ENCODE measurements around the gene SEMA3A. TPM values are rescaled to one million over a fixed set of nuclear protein-coding genes. Genes with fewer than 3 reads are reported as not detected.
A peak's percentile ranks its signal among the peaks of the same experiment; 100 is the strongest.

Gene SEMA3A
- total RNA-seq, 1 experiment from 2014 or later = 10.2 TPM

DNA sequence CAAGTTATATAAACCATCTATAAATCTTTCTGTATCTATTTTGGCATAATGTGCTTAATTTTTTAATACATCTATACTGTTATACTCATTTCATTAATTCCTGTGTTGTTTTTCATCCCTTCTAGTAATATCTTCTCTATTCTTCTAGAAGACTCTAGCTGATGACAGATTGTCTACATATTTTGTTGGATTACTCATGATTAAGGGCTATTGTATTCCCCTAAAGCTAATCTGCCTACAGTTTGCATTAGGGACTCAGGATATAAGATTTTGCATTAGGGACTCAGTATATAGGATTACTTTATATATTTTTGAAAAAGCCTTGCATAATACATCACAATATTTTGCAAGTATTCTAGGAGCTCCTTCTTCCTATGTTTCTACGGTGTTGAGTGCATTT lies 8.3 kb upstream of the SEMA3A start:
- in situ Hi-C loops (cut with HindIII; ENCODE audit: low pct_unique_long_range_greater_than_20kb, low sequenced_read_pairs) = no loop called here
- no peak for DNase-seq (ENCODE audit: low read depth)

DNA sequence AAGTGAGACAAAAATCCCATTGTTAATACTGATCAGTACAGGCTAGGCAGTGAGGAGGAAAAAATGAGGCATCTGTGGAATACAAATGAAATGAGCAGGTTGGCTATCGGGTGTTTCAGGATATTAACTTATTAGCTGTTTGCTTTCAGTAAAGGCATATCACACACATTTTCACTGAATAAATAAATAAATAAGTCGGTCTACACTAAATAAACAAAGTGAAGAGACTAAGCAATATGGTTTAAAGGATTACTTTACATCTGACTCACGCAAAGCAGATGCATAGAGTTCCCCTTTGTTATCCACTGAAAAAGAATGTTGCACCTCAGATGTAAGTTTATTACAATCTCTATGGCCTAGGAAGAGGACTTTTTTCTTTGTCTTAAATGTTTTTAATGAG lies 6.3 kb upstream of the SEMA3A start:
- in situ Hi-C loops (cut with HindIII; ENCODE audit: low pct_unique_long_range_greater_than_20kb, low sequenced_read_pairs) = no loop called here
- DNase-seq (ENCODE audit: low read depth) = no peak

DNA sequence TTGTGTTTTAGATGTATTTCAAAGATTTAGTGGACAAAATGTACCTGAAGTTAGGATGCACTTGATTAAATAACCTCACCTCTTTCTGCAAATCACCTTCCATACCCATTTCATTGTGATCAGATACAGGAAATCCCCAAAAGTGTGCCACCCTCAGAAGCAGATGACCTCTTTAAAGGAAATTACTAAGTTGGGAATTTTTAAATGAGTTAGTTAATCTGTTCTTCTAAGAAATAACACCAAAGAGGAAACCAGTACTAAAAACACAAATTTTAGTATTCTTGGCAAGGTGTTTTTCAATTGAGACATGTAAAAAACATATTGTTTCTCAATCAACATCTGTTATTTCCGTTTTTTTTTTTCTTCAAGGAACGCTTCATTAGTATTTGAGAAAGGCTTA lies 4.6 kb upstream of the SEMA3A start:
- DNase-seq (ENCODE audit: low read depth) = no peak
- in situ Hi-C loops (cut with HindIII; ENCODE audit: low pct_unique_long_range_greater_than_20kb, low sequenced_read_pairs) = no loop called here

DNA sequence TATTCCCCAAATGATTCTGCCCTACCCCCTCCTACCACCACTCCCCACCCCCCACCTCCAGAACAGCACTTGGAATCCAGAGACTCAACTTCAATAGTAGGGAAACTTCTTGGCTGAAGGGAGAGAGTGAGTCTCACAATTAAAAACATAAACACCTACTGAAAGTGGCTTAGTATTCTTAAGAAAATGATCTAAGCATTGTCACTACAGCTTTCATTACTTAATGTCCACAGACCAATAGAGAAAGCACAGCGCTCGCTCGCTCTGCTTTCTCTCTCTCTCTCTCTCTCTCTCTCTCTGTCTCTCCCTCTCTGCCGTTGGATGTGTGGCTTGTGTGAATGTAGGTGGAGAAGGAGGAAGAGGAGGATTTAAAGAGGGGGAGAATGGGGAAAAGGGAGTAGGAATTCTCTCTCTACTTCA lies 1.5 kb upstream of the SEMA3A start:
- in situ Hi-C loops (cut with HindIII; ENCODE audit: low pct_unique_long_range_greater_than_20kb, low sequenced_read_pairs) = no loop called here
- DNase-seq (ENCODE audit: low read depth) = peak; percentile 82

DNA sequence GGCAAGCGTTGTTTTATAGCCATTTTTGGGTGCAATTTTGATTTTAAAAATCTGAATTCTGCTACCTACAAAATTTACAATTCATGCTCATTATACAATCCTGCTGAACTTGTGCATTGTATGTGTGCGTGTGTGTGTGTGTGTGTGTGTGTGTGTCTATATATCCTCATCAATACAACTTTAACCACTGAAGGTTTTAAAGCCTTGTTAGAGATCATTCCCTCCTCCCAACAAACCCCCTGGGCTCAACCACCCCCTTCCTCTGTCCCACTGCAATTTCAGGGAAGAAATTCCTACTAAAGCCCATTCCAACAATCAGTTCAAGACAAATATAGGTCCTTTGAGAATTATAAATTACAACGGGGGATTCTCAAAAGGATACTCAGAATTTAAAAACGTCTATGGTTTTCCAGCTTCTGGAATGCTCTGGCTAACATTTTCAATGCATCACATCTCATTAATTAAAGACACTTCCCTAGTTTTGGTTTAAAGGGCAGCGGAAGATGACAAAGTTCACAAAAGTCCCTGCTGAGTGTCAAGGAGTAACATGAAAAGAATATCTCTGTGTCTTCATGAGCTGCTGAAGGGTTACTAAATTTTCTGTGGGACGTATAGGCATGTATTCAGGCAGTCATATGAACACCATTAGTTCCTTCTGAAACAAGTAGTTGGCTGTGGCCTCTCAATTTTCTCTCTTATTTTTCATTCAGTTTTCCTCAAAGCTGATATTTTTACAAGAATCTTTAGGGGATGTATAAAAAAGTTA lies 889 bp upstream of the SEMA3A start:
- DNase-seq (ENCODE audit: low read depth) = peak; percentile 47
- in situ Hi-C loops (cut with HindIII; ENCODE audit: low pct_unique_long_range_greater_than_20kb, low sequenced_read_pairs) = no loop called here

DNA sequence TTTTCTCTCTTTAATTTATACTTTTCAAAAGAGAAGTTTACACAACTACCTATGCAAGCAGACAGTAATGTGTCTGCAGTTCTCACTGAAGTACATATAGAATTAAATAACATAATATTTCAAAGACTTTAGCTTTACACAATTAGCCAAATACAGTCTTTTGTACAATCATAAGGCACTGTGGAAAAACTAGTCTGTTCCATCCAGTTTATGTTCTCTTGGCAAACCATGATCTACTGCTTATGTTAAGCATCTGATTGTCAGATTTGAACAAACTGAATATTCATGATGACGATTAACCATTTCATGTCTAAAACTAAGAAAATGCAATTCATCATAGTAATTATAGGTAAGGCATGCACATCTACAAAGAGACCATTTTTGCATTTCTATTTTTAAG lies 842 bp downstream of the SEMA3A start:
- in situ Hi-C loops (cut with HindIII; ENCODE audit: low pct_unique_long_range_greater_than_20kb, low sequenced_read_pairs) = no loop called here

DNA sequence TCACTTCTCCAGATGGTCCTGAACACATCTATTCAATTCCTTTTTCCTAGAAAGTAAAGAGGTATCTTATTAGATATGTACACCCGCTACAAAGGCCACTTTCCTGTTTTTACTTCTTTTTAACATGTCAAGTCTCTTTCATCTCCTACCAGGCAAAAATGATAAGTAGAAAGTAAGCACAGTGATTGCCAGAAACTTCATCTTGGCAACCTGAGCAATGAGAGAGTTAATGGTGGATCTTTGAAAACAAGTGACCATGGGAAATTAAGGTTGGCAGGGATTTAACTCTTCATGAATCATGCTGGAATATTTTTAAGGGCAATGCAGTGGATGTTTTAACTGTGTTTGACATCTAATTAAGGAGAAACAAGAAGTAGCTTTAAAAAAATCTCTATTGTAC lies 2.7 kb downstream of the SEMA3A start:
- in situ Hi-C loops (cut with HindIII; ENCODE audit: low pct_unique_long_range_greater_than_20kb, low sequenced_read_pairs) = no loop called here
- peak; percentile 57 for DNase-seq (ENCODE audit: low read depth)

More for the DNA sequence above, 842 bp downstream of the SEMA3A start:
- no peak for DNase-seq (ENCODE audit: low read depth)

DNA sequence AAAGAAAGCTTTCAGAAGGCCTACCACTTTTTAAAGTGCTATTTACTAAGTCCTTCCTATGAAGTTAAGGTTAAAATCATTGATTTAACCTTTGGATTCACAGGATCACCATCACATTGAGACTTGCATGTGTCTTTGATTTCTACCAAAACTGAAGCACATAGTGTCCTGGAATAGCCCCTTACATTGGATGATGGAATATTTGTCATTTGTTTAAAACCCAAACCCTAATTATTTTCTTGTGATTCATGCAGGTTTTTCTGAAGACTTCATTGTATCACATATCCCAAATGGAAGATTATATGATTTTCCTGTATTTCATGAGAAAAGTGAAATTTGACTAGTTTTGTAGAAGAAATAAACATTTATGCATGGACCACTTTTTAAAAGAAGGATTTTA lies 3.3 kb downstream of the SEMA3A start:
- in situ Hi-C loops (cut with HindIII; ENCODE audit: low pct_unique_long_range_greater_than_20kb, low sequenced_read_pairs) = no loop called here
- no peak for DNase-seq (ENCODE audit: low read depth)

DNA sequence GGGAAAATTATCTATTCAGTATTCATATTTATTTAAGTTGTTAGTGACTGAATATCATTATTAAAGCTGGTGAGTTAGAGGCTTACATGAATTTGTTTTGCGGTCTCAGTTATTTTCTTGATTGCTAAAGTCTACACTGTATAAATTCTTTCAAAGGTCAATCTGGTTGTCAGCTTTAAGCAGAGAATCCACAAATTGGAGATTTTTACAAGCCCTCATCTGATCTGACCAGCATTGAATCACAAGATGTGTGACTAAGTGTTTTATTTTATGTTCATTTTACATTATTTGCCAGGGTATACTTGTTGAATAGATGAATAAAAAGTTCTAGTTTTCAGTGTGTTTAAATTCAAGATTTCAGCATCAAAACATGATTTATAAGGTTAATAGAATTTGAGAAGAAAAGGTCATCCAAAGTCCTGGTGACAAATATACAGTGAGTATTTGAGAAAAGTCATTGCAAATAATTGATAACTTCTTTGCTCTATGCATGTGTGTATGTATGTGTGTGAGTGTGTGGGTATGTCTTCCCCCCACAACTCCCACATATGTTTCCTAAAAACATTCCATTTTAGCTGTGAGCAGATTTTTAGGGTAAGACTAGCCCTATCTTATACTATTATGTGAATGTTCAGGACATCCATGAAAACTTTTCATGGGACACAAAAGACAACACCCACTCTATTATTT lies 4.4 kb downstream of the SEMA3A start:
- in situ Hi-C loops (cut with HindIII; ENCODE audit: low pct_unique_long_range_greater_than_20kb, low sequenced_read_pairs) = no loop called here
- no peak for DNase-seq (ENCODE audit: low read depth)

DNA sequence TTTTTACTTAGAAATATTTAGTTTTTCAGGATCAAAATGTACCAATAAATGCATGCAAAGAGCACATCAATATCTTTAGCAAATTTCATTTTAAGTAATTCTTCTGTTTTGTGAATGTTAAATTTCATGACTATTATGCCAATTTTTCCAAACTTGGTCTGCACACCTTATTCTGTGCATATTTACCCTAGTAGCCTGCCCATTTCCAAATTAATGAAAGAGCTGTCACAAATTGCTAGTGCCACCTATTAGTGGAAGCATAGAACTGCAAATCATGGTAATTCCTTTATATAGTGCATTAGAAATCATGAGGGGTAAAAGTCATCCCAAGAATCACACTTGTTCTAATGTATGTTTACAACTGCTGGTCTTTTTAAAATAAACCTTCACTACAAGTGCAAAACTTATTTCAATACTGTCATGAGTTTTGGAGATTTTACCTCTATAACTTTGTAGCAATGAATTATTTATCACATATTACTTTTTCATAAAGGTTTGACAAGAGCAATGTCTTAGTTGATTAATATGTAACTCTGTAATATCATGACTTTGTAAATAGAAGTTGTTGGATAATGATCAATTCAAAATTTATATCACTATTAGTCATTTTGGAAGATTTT lies 5.7 kb downstream of the SEMA3A start:
- DNase-seq (ENCODE audit: low read depth) = peak; percentile 44
- in situ Hi-C loops (cut with HindIII; ENCODE audit: low pct_unique_long_range_greater_than_20kb, low sequenced_read_pairs) = no loop called here

DNA sequence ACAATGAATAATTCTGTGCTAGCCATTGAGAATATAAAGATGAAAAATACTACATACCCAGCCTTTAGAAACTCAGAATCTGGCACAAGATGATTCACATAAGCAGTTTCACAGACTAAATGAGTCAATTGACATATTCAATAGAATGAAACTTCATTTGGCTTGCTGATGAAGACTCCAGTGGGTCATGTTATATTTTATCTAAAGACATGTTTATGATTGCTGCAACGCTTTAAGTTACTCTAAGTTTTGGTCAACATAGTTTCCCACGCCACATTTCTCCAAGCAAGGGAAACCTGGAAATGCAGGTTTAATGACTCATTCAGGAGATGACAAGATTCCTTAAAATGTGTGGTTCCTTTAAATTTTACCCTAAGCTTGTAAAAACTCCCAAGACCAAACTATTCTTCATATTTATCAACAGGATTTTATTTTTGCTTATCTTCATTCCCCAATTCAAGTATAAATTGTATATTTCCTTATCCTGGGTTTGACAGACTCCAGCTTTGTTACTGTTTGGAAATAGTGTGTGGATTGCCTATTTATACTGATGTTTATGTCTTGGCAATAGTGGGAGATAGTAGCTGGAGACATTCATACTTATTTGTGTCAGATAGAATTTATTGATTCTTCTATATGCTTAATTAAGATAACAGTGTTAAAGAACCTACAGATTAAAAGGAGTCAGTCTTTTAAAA lies 6.6 kb downstream of the SEMA3A start:
- DNase-seq (ENCODE audit: low read depth) = no peak
- in situ Hi-C loops (cut with HindIII; ENCODE audit: low pct_unique_long_range_greater_than_20kb, low sequenced_read_pairs) = no loop called here

DNA sequence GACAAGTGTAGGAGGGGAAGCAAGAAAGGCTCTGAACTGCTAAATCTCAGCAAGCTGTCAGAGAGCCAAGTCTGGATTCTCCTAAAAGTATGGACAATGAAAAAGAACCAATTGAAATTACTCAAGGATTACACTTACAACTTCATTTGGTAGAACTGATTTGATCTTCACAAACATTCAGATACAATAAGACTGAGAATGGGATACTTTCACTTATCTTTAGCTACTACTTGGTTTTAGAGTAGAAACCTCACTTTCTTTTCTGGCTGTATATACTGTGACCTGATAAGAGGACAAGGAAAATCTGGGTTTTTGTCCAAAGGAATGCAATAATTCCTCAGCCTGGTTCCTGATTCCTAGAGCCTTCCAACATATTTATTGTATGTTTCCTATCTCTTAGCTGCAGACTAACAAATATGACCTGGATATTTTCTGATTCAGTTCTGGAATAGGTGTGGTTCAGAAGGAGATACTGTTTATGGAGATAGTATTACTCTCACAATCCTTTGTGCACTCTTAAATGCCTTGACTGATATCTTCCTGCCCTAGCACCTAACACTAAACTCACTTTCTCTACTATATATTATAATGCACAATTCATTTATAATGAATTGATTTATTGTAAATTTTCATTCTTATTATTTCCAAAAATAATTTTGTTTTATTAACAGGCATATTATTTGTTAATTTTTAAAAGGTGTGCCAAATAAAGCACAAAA lies 7.3 kb downstream of the SEMA3A start:
- in situ Hi-C loops (cut with HindIII; ENCODE audit: low pct_unique_long_range_greater_than_20kb, low sequenced_read_pairs) = no loop called here
- DNase-seq (ENCODE audit: low read depth) = no peak

DNA sequence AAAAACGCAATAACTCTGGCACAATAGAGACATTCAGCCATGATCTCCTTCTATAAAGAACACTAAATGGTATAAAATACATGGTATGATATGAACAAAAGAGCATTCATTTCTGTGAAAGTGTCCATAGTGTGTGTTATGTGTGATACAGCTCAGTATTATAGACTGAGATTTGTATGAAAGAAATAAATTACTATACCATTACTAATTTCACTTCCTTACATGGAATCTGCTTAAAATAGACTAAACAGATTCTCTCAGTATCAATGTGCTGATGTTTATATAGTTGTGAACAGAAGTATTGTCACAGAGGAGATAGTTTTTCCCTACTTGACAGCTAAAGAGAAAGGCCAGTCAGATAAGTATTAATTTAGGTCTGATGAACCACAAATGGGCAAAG lies 10.8 kb downstream of the SEMA3A start:
- DNase-seq (ENCODE audit: low read depth) = no peak
- in situ Hi-C loops (cut with HindIII; ENCODE audit: low pct_unique_long_range_greater_than_20kb, low sequenced_read_pairs) = no loop called here

DNA sequence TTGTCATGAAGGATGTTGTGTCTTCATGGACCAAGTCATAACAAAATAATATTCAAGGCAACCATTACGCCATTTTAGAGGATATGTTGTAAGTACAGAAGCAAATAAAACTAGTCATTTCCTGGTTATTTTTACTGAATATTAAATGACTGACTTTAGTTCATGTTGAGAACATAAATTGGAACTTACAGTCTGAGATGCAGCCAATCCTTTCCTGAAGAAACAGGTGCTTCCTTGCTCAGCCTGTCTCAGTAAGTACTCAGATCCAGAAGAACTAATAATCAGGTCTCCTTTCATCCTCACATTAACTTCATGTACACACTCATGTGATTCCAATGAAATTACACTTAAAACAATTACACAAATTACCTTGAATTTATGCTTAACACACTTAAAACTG lies 12.3 kb downstream of the SEMA3A start:
- no peak for DNase-seq (ENCODE audit: low read depth)
- in situ Hi-C loops (cut with HindIII; ENCODE audit: low pct_unique_long_range_greater_than_20kb, low sequenced_read_pairs) = no loop called here

DNA sequence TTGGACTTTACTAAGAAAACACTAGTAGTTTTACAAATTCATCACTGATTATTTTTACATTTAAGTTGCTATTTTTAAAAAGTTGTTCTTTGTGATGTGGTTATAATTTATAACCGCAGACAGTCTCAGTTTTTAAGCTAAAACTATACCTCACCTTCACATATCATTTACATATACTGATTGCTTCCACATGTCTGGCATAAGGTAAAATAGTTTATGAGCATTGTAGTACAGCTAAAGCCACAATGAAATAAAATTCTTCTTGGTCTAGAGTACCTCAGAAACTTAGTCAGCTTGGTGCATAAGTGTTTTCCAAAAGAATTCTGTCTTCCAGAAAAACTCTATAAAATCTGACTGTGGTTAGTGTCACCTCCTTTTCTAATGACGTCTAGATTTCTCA lies 13.0 kb downstream of the SEMA3A start:
- in situ Hi-C loops (cut with HindIII; ENCODE audit: low pct_unique_long_range_greater_than_20kb, low sequenced_read_pairs) = no loop called here
- DNase-seq (ENCODE audit: low read depth) = no peak

DNA sequence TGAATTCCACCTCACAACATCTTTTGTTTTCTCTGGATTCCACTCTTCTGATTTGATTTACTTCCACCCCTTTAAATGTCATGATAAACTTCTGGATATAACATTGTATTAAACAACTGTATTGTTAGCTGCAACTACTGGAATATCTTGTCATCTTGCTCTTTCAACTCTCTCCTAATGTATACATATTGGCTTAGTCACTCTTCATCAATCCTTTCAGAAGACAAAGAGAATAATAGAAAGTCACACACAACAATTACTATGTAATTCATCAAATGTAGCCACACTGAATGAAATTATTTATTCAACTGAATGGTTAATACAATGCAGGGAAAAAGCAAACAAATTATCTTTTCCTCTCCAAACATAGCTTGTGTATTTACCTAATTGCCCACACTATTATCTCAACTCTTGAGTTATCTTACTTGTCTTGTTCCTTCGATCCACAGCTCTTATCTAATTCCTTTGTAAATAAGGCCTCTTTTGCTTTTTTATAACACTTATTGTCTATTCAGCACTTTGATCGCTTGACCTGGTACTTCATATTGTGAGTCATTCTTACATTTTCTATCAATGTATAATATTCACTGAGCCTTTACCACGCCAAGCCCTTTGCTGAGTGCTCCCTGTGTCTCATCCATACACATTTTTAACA lies 16.7 kb downstream of the SEMA3A start:
- in situ Hi-C loops (cut with HindIII; ENCODE audit: low pct_unique_long_range_greater_than_20kb, low sequenced_read_pairs) = no loop called here
- DNase-seq (ENCODE audit: low read depth) = peak; percentile 61

DNA sequence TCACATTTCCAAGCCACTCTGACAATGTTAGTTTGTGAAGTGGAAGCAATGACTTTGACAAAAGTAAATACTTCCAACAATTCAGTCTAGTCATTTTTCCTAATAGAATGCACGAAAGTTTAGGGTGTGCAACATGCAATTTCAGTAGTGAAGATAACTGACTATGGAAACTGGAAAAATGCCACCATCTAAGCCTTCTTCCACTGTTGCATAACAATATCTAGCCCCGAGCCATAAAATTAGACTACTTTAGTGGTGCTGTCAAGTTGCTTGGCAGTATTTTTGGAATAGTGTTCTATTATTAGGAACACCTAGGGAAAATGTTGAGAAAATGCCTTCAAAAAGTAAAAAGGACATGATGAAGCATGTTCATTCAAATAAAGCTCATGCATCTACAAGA lies 17.9 kb downstream of the SEMA3A start:
- in situ Hi-C loops (cut with HindIII; ENCODE audit: low pct_unique_long_range_greater_than_20kb, low sequenced_read_pairs) = no loop called here
- DNase-seq (ENCODE audit: low read depth) = no peak

DNA sequence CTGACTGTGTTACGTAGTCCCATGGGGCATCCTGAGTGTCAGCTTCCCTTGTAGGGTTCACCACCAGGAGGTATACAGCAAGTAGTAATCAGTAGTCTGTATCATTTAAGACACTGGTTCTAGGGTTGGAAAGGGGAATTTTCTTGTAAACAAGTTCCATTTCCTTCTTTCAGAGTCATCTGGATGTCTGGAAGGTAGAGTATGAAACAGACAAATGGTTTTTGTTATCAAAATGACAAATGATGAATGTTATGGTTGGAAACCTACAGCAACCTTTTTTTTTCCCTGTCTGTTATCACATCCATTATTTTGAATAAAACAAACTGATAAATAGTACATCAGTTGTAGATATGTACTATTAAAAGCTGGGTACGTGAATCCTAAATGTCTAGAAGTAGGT lies 19.1 kb downstream of the SEMA3A start:
- in situ Hi-C loops (cut with HindIII; ENCODE audit: low pct_unique_long_range_greater_than_20kb, low sequenced_read_pairs) = no loop called here
- no peak for DNase-seq (ENCODE audit: low read depth)
